BLaER1 (cell line): ENCODE data around the gene TEX13B.

Experiments used
- H3K27ac ChIP-seq: shearing (Covaris generic); formaldehyde crosslinking; 2 replicates; pipeline ENCODE4 v1.8.1; 2022
- H3K27me3 ChIP-seq: shearing (Covaris generic); formaldehyde crosslinking; 2 replicates; pipeline ENCODE4 v1.8.1; 2022
- H3K36me3 ChIP-seq: shearing (Covaris generic); formaldehyde crosslinking; 2 replicates; pipeline ENCODE4 v1.8.1; 2022
- H3K4me1 ChIP-seq: shearing (Covaris generic); formaldehyde crosslinking; 2 replicates; pipeline ENCODE4 v1.8.1; 2022
- H3K4me2 ChIP-seq: shearing (Covaris generic); formaldehyde crosslinking; 2 replicates; pipeline ENCODE4 v1.8.1; 2022
- H3K4me3 ChIP-seq: shearing (Covaris generic); formaldehyde crosslinking; 2 replicates; pipeline ENCODE4 v1.8.1; 2022
- H3K9ac ChIP-seq: shearing (Covaris generic); formaldehyde crosslinking; 2 replicates; pipeline ENCODE4 v1.8.1; 2022
- H3K9me3 ChIP-seq: shearing (Covaris generic); formaldehyde crosslinking; 2 replicates; pipeline ENCODE4 v1.8.1; 2022
- H4K20me1 ChIP-seq: shearing (Covaris generic); formaldehyde crosslinking; 2 replicates; pipeline ENCODE4 v1.8.1; 2022
- Cebpa-rat ChIP-seq: shearing (Covaris generic); IDR thresholded peaks from 2 replicates; pipeline ENCODE4 v1.8.1; 2022

TEX13B gene

GRCh38 chrX:107982356-107982755 lies at the start of gene TEX13B:
TSS of gene TEX13B (minus strand) at chrX:107982370. CDS start at chrX:107982127, 243 bp downstream.
- H3K9ac ChIP-seq, result no peak within 1 kb of the TSS
- peaks cover 69% of the 10 kb centered on the region for H3K27me3 ChIP-seq
- H4K20me1 ChIP-seq, result no peaks in the 10 kb centered on the region
- H3K4me2 ChIP-seq, result no peak within 1 kb of the TSS
- H3K4me1 ChIP-seq, result no peaks in the 10 kb centered on the region
- no peaks in the 10 kb centered on the region for H3K36me3 ChIP-seq
- no peak within 1 kb of the TSS for H3K4me3 ChIP-seq
- H3K9me3 ChIP-seq, result no peaks in the 10 kb centered on the region
- TF ChIP-seq Cebpa-rat, result no peak
- no peak within 1 kb of the TSS for H3K27ac ChIP-seq

DNA sequence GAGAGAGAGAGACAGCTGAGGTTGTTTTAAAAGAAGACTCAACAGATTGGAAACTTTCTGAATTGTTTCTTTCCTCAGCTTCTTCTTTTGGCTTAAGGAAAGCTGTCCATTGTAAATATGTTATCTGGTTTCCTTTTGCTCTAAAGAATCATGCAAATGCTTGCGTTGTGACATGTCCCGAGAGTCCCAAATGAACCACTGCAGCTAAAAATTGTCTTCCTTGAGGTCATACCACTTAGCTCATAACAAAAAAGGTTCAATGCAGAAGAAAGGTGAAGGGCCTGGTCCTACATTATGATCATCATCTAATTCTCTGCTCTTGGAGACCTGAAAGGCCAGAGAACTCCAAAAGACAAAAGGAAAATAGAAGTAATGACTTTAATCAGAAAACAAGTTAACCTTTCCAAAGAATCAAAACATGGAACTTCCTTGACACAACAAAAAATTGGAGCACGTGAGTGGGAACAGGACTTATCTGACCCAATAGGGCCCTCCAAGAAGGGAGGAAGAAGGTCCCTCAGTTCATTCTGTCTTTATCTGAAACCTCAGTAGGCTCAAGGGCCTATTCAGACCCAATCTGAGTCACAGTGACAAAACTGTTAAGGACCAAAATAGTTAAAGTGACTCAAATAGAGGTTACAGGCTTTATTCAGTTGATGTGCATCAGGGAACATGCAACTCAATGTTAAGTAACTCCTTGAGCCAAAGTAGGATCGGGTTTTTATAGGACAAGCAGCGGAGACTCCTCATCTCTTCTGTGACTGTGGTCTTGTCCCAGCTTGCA lies 48.0 kb upstream of the TEX13B start:
- Histone ChIP-seq H3K4me1 (no peaks in the 10 kb centered on the region), H4K20me1 (no peaks in the 10 kb centered on the region; the same call in 1 of the 2 replicates), H3K27me3 (peaks cover 87% of the 10 kb centered on the region), H3K36me3 (no peaks in the 10 kb centered on the region), H3K9ac (no peak overlapping the region), H3K4me3 (no peak overlapping the region), H3K9me3 (no peaks in the 10 kb centered on the region), H3K27ac (no peak overlapping the region), H3K4me2 (no peak overlapping the region)
- no peak for TF ChIP-seq Cebpa-rat

DNA sequence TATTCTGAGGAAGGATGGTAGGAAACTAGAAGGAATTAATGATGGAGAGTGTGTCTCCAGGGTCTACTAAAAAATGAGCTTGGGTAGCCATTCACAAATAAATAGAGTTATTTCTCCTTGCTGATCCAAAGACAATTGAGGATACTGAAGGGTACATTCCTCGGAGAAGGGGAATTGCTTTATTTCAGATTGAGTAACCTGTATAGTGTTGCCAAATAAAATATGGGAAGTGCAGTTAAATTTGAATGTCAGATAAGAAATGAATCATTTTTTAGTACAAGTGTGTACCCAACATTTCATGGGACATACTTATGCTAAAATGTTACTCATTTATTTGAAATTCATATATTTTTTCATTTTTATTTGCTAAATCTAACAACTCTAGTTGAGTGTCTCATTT lies 46.7 kb upstream of the TEX13B start:
- H3K9me3 ChIP-seq, result no peaks in the 10 kb centered on the region
- no peak overlapping the region for H3K27ac ChIP-seq
- H3K4me1 ChIP-seq, result no peaks in the 10 kb centered on the region
- TF ChIP-seq Cebpa-rat, result no peak
- no peak overlapping the region for H3K9ac ChIP-seq
- peaks cover 83% of the 10 kb centered on the region for H3K27me3 ChIP-seq
- H3K4me3 ChIP-seq, result no peak overlapping the region
- no peaks in the 10 kb centered on the region; the same call in 1 of the 2 replicates for H4K20me1 ChIP-seq
- H3K36me3 ChIP-seq, result no peaks in the 10 kb centered on the region
- no peak overlapping the region for H3K4me2 ChIP-seq

DNA sequence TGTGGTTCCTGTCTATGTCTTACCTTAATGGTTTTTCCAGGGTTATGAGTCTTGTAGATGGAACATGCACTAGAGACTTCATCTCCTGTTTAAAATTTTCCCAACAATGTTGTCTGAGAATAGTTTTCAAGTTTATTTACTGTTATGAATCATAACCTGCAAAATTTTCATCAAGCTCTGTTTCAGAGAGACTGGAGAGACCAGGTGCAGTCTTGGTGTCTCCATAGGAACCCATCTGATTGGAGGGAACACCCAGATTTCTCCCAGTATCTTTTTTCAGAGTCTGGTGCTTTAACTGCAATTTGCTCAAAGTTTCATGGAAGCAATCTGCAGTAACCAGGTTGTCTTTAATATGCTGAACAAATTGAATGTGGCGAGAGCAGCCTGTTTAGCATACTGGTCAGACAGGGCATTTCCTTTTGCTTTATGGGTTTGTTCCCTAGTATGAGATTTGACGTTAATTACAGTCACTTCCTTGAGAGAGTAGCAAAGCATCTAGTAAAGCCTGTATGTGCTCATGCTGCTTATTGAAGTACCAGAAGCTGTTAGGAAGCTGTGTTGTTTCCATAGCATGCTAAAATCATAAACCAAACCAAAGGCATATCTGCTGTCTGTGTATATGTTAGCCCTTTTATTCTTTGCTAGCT lies 43.9 kb upstream of the TEX13B start:
- no peak overlapping the region for H3K9ac ChIP-seq
- no peak overlapping the region for H3K27ac ChIP-seq
- peaks cover 77% of the 10 kb centered on the region for H3K27me3 ChIP-seq
- no peak for TF ChIP-seq Cebpa-rat
- no peak overlapping the region for H3K4me2 ChIP-seq
- H3K4me1 ChIP-seq, result no peaks in the 10 kb centered on the region
- H3K36me3 ChIP-seq, result no peaks in the 10 kb centered on the region
- H4K20me1 ChIP-seq, result no peaks in the 10 kb centered on the region; the same call in 1 of the 2 replicates
- H3K4me3 ChIP-seq, result no peak overlapping the region
- no peaks in the 10 kb centered on the region for H3K9me3 ChIP-seq

DNA sequence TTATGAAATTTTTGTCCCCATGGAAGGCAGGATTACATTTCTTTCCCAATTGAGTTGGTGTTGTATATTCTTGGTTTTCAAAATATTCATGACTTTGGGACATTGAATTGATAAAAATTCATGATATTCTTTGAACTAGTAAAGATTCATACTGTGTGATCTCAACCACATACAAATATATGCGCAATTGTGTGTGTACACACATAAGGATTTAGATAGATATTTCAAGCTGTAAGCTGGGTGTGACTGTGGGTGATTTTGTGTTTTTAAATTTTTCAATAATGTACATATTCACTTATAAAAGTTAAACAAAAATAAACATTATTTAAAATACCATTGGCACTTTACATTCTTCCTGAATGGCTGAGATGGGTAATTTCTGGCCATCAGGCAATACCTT lies 43.2 kb upstream of the TEX13B start:
- no peak for TF ChIP-seq Cebpa-rat

GRCh38 chrX:108022491-108023089 lies 40.4 kb upstream of the TEX13B start:
- Histone ChIP-seq H3K9ac (no peak overlapping the region), H3K27ac (no peak overlapping the region), H3K9me3 (no peaks in the 10 kb centered on the region), H3K36me3 (no peaks in the 10 kb centered on the region), H3K27me3 (peaks cover 76% of the 10 kb centered on the region), H4K20me1 (peaks cover 10% of the 10 kb centered on the region; the same call in 1 of the 2 replicates), H3K4me2 (no peak overlapping the region), H3K4me1 (no peaks in the 10 kb centered on the region), H3K4me3 (no peak overlapping the region)
- no peak for TF ChIP-seq Cebpa-rat

More for the DNA sequence above, 43.2 kb upstream of the TEX13B start:
- no peaks in the 10 kb centered on the region for H3K36me3 ChIP-seq
- H3K27me3 ChIP-seq, result peaks cover 77% of the 10 kb centered on the region
- H4K20me1 ChIP-seq, result no peaks in the 10 kb centered on the region
- H3K9me3 ChIP-seq, result no peaks in the 10 kb centered on the region
- H3K4me1 ChIP-seq, result no peaks in the 10 kb centered on the region
- no peak overlapping the region for H3K4me2 ChIP-seq
- H3K9ac ChIP-seq, result no peak overlapping the region
- H3K27ac ChIP-seq, result no peak overlapping the region
- H3K4me3 ChIP-seq, result no peak overlapping the region

DNA sequence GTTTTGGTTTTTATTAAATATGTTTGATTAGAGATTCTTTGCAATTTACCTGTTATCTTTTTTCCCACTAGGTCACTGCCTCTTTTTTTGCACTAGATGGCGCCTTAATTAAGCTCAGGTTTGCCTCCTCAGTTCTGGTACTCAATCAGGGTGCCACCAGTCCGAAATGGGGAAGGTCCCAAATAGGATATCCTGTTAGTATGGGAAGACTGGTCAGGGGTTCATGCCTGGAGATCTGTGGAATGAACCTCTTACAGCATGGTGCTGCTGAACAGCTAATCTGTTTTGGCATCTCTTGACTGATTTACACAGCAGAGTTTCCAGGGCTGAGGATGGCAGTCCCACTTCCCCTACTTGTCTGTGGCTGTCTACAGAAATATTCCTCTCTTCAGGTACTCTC lies 38.5 kb upstream of the TEX13B start:
- Histone ChIP-seq H3K4me1 (no peaks in the 10 kb centered on the region), H3K4me2 (no peak overlapping the region), H3K27ac (no peak overlapping the region), H4K20me1 (peaks cover 10% of the 10 kb centered on the region; the same call in 1 of the 2 replicates), H3K9me3 (no peaks in the 10 kb centered on the region), H3K36me3 (no peaks in the 10 kb centered on the region), H3K4me3 (no peak overlapping the region), H3K27me3 (peaks cover 71% of the 10 kb centered on the region), H3K9ac (no peak overlapping the region)
- no peak for TF ChIP-seq Cebpa-rat

GRCh38 chrX:108019382-108019875 lies 37.3 kb upstream of the TEX13B start:
- peaks cover 64% of the 10 kb centered on the region for H3K27me3 ChIP-seq
- no peak for TF ChIP-seq Cebpa-rat

GRCh38 chrX:108018656-108019381 lies 36.6 kb upstream of the TEX13B start:
- Histone ChIP-seq H3K4me1 (no peaks in the 10 kb centered on the region), H4K20me1 (peaks cover 10% of the 10 kb centered on the region; the same call in 1 of the 2 replicates), H3K27ac (no peak overlapping the region), H3K4me3 (no peak overlapping the region), H3K4me2 (no peak overlapping the region), H3K9ac (no peak overlapping the region), H3K36me3 (no peaks in the 10 kb centered on the region), H3K9me3 (0 out of 2 replicates have a peak, but pooled peaks cover 4% of the 10 kb centered on the region), H3K27me3 (peaks cover 60% of the 10 kb centered on the region)
- TF ChIP-seq Cebpa-rat, result no peak

More at GRCh38 chrX:108019382-108019875, 37.3 kb upstream of the TEX13B start:
- Histone ChIP-seq H3K9ac (no peak overlapping the region), H3K4me2 (no peak overlapping the region), H3K4me1 (no peaks in the 10 kb centered on the region), H3K9me3 (no peaks in the 10 kb centered on the region), H3K27ac (no peak overlapping the region), H4K20me1 (peaks cover 10% of the 10 kb centered on the region; the same call in 1 of the 2 replicates), H3K36me3 (no peaks in the 10 kb centered on the region), H3K4me3 (no peak overlapping the region)
